Stimulated activated CD4-positive, alpha-beta T cell treated with anti-CD3 and anti-CD28 coated beads, Interleukin-12 subunit alpha, Interleukin-12 subunit beta, amount 100 ng/mL, for 24 hours (primary cell): ENCODE data around the gene PROB1.

Experiments used
- DNase-seq, 2 experiments: peaks; one replicate each; pipeline ENCODE4 v3.0.0-alpha.2; 2020; ENCODE audit warnings: low read depth in 2 of 2

PROB1 gene

GRCh38 chr5:139341689-139342422 lies 53.0 kb downstream of the PROB1 start, which contains the start of gene PAIP2:
Gene PAIP2 (plus strand): TSS chr5:139341854. CDS start chr5:139363785, 21,931 bp downstream.
- DNase-seq: peak; percentile 94 to 97

- no peak for DNase-seq
Measured at GRCh38 chr5:139341187-139341688, 53.7 kb downstream of the PROB1 start.
